Measurements from ENCODE around the gene GAS2L3. TPM values are rescaled to one million over a fixed set of nuclear protein-coding genes. Genes with fewer than 3 reads are reported as not detected.

The GAS2L3 gene
- total and polyA plus RNA-seq, 2 of the 13 experiments (the other 11 are each of a cell fraction or from before 2014, with no cell fraction given): 7.0 to 20.8 TPM

GRCh38 chr12:100671396-100672074 is 98.1 kb downstream of the GAS2L3 start (continued):
- TF ChIP-seq, protein P1, sequence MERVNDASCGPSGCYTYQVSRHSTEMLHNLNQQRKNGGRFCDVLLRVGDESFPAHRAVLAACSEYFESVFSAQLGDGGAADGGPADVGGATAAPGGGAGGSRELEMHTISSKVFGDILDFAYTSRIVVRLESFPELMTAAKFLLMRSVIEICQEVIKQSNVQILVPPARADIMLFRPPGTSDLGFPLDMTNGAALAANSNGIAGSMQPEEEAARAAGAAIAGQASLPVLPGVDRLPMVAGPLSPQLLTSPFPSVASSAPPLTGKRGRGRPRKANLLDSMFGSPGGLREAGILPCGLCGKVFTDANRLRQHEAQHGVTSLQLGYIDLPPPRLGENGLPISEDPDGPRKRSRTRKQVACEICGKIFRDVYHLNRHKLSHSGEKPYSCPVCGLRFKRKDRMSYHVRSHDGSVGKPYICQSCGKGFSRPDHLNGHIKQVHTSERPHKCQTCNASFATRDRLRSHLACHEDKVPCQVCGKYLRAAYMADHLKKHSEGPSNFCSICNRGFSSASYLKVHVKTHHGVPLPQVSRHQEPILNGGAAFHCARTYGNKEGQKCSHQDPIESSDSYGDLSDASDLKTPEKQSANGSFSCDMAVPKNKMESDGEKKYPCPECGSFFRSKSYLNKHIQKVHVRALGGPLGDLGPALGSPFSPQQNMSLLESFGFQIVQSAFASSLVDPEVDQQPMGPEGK (CRISPR knock-in tag; IDR thresholded peaks at IDR 0.05): no peak
- no peak for TF ChIP-seq SAFB2 (CRISPR knock-in tag; IDR thresholded peaks at IDR 0.05; ENCODE audit: borderline replicate concordance, low read depth)
- TF ChIP-seq, protein P2, sequence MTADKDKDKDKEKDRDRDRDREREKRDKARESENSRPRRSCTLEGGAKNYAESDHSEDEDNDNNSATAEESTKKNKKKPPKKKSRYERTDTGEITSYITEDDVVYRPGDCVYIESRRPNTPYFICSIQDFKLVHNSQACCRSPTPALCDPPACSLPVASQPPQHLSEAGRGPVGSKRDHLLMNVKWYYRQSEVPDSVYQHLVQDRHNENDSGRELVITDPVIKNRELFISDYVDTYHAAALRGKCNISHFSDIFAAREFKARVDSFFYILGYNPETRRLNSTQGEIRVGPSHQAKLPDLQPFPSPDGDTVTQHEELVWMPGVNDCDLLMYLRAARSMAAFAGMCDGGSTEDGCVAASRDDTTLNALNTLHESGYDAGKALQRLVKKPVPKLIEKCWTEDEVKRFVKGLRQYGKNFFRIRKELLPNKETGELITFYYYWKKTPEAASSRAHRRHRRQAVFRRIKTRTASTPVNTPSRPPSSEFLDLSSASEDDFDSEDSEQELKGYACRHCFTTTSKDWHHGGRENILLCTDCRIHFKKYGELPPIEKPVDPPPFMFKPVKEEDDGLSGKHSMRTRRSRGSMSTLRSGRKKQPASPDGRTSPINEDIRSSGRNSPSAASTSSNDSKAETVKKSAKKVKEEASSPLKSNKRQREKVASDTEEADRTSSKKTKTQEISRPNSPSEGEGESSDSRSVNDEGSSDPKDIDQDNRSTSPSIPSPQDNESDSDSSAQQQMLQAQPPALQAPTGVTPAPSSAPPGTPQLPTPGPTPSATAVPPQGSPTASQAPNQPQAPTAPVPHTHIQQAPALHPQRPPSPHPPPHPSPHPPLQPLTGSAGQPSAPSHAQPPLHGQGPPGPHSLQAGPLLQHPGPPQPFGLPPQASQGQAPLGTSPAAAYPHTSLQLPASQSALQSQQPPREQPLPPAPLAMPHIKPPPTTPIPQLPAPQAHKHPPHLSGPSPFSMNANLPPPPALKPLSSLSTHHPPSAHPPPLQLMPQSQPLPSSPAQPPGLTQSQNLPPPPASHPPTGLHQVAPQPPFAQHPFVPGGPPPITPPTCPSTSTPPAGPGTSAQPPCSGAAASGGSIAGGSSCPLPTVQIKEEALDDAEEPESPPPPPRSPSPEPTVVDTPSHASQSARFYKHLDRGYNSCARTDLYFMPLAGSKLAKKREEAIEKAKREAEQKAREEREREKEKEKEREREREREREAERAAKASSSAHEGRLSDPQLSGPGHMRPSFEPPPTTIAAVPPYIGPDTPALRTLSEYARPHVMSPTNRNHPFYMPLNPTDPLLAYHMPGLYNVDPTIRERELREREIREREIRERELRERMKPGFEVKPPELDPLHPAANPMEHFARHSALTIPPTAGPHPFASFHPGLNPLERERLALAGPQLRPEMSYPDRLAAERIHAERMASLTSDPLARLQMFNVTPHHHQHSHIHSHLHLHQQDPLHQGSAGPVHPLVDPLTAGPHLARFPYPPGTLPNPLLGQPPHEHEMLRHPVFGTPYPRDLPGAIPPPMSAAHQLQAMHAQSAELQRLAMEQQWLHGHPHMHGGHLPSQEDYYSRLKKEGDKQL (CRISPR knock-in tag; IDR thresholded peaks at IDR 0.05; ENCODE audit: low read depth): no peak
- no peak for TF ChIP-seq ZHX2 (IDR thresholded peaks at IDR 0.05; ENCODE audit: low read depth)
- TF ChIP-seq ZHX2 (CRISPR knock-in tag; IDR thresholded peaks at IDR 0.05; ENCODE audit: borderline replicate concordance): no peak
- TF ChIP-seq ZNF501 (CRISPR knock-in tag; IDR thresholded peaks at IDR 0.05): 0 out of 2 replicates have a peak, but pooled peaks have one; percentile 40
